ENCODE measurements around the gene CHST6. TPM values are rescaled to one million over a fixed set of nuclear protein-coding genes. Genes with fewer than 3 reads are reported as not detected.

CHST6 gene
- total and polyA plus RNA-seq, 10 of the 15 experiments (the other 5 are each of a cell fraction or from before 2014, with no cell fraction given) = 0.14 to 2.5 (median 0.51) TPM

DNA sequence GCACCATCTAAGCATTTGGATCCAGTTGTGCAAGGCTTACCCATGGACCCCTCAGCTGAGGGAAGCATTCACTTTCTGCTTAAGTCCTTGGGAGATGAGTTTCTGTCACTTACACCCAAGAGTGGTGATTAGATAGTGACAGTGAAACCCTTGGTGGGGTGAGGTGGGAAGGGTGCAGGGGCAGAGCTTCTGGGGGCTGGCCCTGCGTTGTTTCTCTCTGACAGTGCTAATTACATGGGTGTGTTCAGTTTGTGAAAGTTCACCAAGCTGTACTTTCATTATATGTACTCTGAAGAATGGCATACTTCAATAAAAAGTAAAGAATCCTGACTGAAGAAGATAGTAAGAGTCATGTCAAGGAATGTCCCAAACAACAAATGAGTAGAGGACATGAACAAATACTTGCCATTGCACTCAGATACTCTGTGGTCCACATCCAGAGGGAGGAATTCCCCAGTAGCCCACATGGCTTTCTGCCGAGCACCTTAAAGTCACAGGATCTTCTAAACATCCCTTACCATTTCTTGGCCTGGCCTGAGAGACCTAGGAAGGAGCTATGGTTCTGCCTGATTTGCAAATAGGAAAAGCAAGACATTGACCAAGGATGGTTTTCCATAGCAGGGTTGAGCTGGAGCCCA, 8.4 kb downstream of the CHST6 start (continued):
- no peak for TF ChIP-seq MEF2A (IDR thresholded peaks at IDR 0.05; ENCODE audit: insufficient read depth, low read depth, low read length)

DNA sequence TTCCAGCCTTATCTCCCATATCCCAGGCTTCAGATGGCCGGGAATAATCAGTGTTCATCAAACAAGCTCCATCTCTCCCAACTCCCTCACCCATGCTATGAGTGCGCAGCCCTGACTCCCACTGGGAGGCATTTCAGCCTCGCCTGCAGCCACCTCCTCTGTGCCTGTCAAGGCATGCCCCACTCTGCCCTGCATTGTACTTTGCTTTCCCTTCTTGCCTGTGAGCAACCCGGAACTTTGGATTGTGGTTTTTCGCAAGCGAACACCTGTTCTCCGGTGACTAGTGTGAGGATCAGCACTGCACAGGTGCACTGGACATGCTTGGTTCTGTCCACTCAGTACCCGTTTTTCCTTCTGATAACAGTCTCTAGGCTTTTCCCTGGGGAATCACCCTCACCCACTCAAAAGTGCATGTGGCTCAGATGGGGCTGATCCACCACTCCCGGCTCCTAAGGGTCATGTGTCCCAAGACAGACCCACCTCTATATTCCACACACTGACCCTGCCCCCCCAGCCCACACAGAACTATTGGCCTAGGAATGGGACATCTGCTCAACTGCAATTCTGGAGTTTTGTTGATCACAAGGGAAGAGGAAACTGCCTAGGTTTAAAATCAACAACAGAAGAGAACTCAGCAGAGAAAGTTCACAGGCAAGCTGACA, 9.1 kb downstream of the CHST6 start:
- H2AFZ ChIP-seq (ENCODE audit: control insufficient read depth, low read depth, low read length) = peak overlapping the region; percentile 68
- H4K20me1 ChIP-seq (ENCODE audit: control insufficient read depth, insufficient read depth) = no peaks in the 10 kb centered on the region
- BruUV-seq (replicated peaks) = no TSS peak
- no peaks in the 10 kb centered on the region for H3K27me3 ChIP-seq (replicated peaks in 1 of 2; ENCODE audit: control insufficient read depth in 2 of 2, insufficient read depth in 2 of 2, low read length in 1 of 2)
- WGBS (ENCODE audit: insufficient coverage, insufficient replicate concordance, low lambda C conversion rate, missing lambda C conversion rate) = 62% methylated on average over 9 of the region's 9 CpGs
- H3K79me2 ChIP-seq (ENCODE audit: control insufficient read depth, insufficient read depth, low read length) = no peaks in the 10 kb centered on the region
- in situ Hi-C loops (cut with MboI) (no loop called here), intact Hi-C loops (cut with micrococcal nuclease; ENCODE audit: unreplicated experiment) (no loop called here)
- ATAC-seq (peak; percentile 46), DNase-seq (ENCODE audit: low read depth, low spot score) (no peak), FAIRE-seq (no peak)
- H3K4me2 ChIP-seq (ENCODE audit: control insufficient read depth, insufficient read depth) = peak overlapping the region; percentile 83
- H3K27ac ChIP-seq (ENCODE audit: control insufficient read depth, insufficient read depth) = peak overlapping the region; percentile 74
- no peaks in the 10 kb centered on the region for H3K36me3 ChIP-seq (ENCODE audit: control insufficient read depth in 2 of 2, insufficient read depth in 2 of 2, low read length in 1 of 2)
- no peak overlapping the region for H3K4me3 ChIP-seq
- RAD21 ChIA-PET (ENCODE audit: unreplicated experiment) = interaction anchor here (1.0 to 3.4 kb wide), 7 partner anchors 10 to 278 kb away, joined by 3 to 19 read pairs (median 4); partner anchors contain the start of genes KARS1 and TERF2IP
- CTCF ChIA-PET = interaction anchor here (0.6 to 3.7 kb wide), 8 partner anchors 14 to 1231 kb away, joined by 3 to 20 read pairs (median 5); partner anchors contain the start of genes CFDP1 and TMEM170A
- peak overlapping the region; percentile 46 for H3K9ac ChIP-seq (ENCODE audit: control insufficient read depth, insufficient read depth, low read length)
- POLR2A ChIA-PET = interaction anchor here (1.4 kb wide), 1 partner anchor 24 kb away, joined by 3 read pairs; no protein-coding TSS in a partner anchor
- no peaks in the 10 kb centered on the region for H3K9me3 ChIP-seq (replicated peaks; ENCODE audit: control insufficient read depth, insufficient read depth, low read length)
- SMC1A ChIA-PET (ENCODE audit: uncharacterized antibody, unreplicated experiment) = interaction anchor here (1.3 to 3.0 kb wide), 7 partner anchors 9 to 135 kb away, joined by 3 to 13 read pairs (median 7); no protein-coding TSS in a partner anchor
- H3K4me1 ChIP-seq (ENCODE audit: control insufficient read depth, insufficient read depth, low read length) = peaks cover 39% of the 10 kb centered on the region
- TF ChIP-seq RUNX3 (IDR thresholded peaks at IDR 0.05; ENCODE audit: low read length) (peak; percentile 64), YBX1 (IDR thresholded peaks at IDR 0.05) (no peak), IKZF2 (IDR thresholded peaks at IDR 0.05) (peak; percentile 26 to 34; a peak in 3 of 4 replicates), NFXL1 (IDR thresholded peaks at IDR 0.05; ENCODE audit: borderline replicate concordance) (no peak), SIN3A (IDR thresholded peaks at IDR 0.05; ENCODE audit: low read depth, low read length) (no peak), MTA2 (IDR thresholded peaks at IDR 0.05; ENCODE audit: low read depth) (no peak), CBX3 (IDR thresholded peaks at IDR 0.05; ENCODE audit: borderline replicate concordance, low read depth) (no peak), SRF (IDR thresholded peaks at IDR 0.05; ENCODE audit: low read depth in 2 of 2, low read length in 2 of 2) (no peak), FOXM1 (IDR thresholded peaks at IDR 0.05; ENCODE audit: low read depth, low read length) (no peak)
- TF ChIP-seq, protein P1, sequence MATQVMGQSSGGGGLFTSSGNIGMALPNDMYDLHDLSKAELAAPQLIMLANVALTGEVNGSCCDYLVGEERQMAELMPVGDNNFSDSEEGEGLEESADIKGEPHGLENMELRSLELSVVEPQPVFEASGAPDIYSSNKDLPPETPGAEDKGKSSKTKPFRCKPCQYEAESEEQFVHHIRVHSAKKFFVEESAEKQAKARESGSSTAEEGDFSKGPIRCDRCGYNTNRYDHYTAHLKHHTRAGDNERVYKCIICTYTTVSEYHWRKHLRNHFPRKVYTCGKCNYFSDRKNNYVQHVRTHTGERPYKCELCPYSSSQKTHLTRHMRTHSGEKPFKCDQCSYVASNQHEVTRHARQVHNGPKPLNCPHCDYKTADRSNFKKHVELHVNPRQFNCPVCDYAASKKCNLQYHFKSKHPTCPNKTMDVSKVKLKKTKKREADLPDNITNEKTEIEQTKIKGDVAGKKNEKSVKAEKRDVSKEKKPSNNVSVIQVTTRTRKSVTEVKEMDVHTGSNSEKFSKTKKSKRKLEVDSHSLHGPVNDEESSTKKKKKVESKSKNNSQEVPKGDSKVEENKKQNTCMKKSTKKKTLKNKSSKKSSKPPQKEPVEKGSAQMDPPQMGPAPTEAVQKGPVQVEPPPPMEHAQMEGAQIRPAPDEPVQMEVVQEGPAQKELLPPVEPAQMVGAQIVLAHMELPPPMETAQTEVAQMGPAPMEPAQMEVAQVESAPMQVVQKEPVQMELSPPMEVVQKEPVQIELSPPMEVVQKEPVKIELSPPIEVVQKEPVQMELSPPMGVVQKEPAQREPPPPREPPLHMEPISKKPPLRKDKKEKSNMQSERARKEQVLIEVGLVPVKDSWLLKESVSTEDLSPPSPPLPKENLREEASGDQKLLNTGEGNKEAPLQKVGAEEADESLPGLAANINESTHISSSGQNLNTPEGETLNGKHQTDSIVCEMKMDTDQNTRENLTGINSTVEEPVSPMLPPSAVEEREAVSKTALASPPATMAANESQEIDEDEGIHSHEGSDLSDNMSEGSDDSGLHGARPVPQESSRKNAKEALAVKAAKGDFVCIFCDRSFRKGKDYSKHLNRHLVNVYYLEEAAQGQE (IDR thresholded peaks at IDR 0.05; ENCODE audit: low read depth, low read length) = no peak
- TF ChIP-seq, protein P2, sequence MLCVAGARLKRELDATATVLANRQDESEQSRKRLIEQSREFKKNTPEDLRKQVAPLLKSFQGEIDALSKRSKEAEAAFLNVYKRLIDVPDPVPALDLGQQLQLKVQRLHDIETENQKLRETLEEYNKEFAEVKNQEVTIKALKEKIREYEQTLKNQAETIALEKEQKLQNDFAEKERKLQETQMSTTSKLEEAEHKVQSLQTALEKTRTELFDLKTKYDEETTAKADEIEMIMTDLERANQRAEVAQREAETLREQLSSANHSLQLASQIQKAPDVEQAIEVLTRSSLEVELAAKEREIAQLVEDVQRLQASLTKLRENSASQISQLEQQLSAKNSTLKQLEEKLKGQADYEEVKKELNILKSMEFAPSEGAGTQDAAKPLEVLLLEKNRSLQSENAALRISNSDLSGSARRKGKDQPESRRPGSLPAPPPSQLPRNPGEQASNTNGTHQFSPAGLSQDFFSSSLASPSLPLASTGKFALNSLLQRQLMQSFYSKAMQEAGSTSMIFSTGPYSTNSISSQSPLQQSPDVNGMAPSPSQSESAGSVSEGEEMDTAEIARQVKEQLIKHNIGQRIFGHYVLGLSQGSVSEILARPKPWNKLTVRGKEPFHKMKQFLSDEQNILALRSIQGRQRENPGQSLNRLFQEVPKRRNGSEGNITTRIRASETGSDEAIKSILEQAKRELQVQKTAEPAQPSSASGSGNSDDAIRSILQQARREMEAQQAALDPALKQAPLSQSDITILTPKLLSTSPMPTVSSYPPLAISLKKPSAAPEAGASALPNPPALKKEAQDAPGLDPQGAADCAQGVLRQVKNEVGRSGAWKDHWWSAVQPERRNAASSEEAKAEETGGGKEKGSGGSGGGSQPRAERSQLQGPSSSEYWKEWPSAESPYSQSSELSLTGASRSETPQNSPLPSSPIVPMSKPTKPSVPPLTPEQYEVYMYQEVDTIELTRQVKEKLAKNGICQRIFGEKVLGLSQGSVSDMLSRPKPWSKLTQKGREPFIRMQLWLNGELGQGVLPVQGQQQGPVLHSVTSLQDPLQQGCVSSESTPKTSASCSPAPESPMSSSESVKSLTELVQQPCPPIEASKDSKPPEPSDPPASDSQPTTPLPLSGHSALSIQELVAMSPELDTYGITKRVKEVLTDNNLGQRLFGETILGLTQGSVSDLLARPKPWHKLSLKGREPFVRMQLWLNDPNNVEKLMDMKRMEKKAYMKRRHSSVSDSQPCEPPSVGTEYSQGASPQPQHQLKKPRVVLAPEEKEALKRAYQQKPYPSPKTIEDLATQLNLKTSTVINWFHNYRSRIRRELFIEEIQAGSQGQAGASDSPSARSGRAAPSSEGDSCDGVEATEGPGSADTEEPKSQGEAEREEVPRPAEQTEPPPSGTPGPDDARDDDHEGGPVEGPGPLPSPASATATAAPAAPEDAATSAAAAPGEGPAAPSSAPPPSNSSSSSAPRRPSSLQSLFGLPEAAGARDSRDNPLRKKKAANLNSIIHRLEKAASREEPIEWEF (IDR thresholded peaks at IDR 0.05; ENCODE audit: insufficient replicate concordance, low read depth, low read length) = no peak

All from GM12878 (cell line).